A673 (cell line): ENCODE measurements around the gene MTG2.

Experiments
- EZH2 ChIP-seq: fragments of 200-600 bp; sonication (generic); IDR thresholded peaks from 2 replicates; pipeline ENCODE4 v1.6.1; 2017; ENCODE audit warnings: borderline replicate concordance, low read depth, mild to moderate bottlenecking, mixed read lengths, antibody characterized with exemption, low read length; ENCODE audit not compliant: poor library complexity, severe bottlenecking
- TF ChIP-seq, protein P1 (sequence below): fragments of 300-800, 200-600 bp; sonication (generic); conservative IDR thresholded peaks from 2 replicates; pipeline ENCODE4 v1.5.1; 2017; ENCODE audit warnings: low read depth, mild to moderate bottlenecking, antibody characterized with exemption, low read length, moderate library complexity, mixed read lengths

DNA sequence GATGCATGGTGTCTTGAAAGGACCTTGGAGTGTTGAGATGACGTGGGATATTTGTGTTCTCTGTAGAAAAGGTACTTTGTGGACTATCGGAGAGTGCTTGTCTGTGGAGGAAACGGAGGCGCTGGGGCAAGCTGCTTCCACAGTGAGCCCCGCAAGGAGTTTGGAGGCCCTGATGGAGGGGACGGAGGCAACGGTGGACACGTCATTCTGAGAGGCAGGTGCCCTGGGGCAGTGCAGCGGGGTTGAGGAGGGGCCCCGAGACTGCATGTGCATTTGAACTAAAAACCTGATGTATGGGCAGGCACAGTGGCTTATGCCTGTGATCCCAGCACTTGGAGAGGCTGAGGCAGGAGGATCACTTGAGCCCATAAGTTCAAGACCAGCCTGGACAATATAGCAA is 12.9 kb downstream of the MTG2 start:
- TF ChIP-seq, protein P1, sequence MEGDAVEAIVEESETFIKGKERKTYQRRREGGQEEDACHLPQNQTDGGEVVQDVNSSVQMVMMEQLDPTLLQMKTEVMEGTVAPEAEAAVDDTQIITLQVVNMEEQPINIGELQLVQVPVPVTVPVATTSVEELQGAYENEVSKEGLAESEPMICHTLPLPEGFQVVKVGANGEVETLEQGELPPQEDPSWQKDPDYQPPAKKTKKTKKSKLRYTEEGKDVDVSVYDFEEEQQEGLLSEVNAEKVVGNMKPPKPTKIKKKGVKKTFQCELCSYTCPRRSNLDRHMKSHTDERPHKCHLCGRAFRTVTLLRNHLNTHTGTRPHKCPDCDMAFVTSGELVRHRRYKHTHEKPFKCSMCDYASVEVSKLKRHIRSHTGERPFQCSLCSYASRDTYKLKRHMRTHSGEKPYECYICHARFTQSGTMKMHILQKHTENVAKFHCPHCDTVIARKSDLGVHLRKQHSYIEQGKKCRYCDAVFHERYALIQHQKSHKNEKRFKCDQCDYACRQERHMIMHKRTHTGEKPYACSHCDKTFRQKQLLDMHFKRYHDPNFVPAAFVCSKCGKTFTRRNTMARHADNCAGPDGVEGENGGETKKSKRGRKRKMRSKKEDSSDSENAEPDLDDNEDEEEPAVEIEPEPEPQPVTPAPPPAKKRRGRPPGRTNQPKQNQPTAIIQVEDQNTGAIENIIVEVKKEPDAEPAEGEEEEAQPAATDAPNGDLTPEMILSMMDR: no peak
- TF ChIP-seq EZH2: no peak
